Endometrial microvascular endothelial cells (primary cell): Measurements from ENCODE around the gene BTBD6. TPM values are rescaled to one million over a fixed set of nuclear protein-coding genes. Genes with fewer than 3 reads are reported as not detected.

Experiments
- in situ Hi-C: cut with HindIII; loops from 2 replicates; pipeline ENCODE4 v1.10.0; 2017; ENCODE audit warnings: low sequenced_read_pairs, low pct_unique_long_range_greater_than_20kb; ENCODE audit errors: inconsistent ontology term
- total RNA-seq: library from RNA; depleted of rRNA; stranded (reverse); fragments of >200 nt; gene quantifications from one replicate; pipeline ENCODE4 v1.2.3, GENCODE V29; 2015; ENCODE audit errors: inconsistent ontology term

Gene BTBD6
- total RNA-seq: 101 TPM

GRCh38 chr14:105248368-105249181 lies at the start of gene BTBD6:
TSS of gene BTBD6 (plus strand) at chr14:105248533. CDS start at chr14:105248712, 179 bp downstream.
- in situ Hi-C loops: no loop called here

- in situ Hi-C loops: no loop called here
These were observed 49.7 kb upstream of the BTBD6 start for GRCh38 chr14:105198588-105198987.

- in situ Hi-C loops: no loop called here
These were observed 49.2 kb upstream of the BTBD6 start for GRCh38 chr14:105199093-105199492.

- in situ Hi-C loops: no loop called here
These were observed 48.3 kb upstream of the BTBD6 start for GRCh38 chr14:105200074-105200473.

- in situ Hi-C loops: no loop called here
These were observed 47.7 kb upstream of the BTBD6 start for GRCh38 chr14:105200641-105201040.

GRCh38 chr14:105201156-105201924 lies 47.0 kb upstream of the BTBD6 start:
- in situ Hi-C loops: no loop called here

- in situ Hi-C loops: no loop called here
These were observed 46.3 kb upstream of the BTBD6 start for GRCh38 chr14:105201925-105202513.

GRCh38 chr14:105203057-105203531 lies 45.2 kb upstream of the BTBD6 start:
- in situ Hi-C loops: no loop called here

GRCh38 chr14:105203701-105204100 lies 44.6 kb upstream of the BTBD6 start:
- in situ Hi-C loops: no loop called here

GRCh38 chr14:105204206-105204930 lies 44.0 kb upstream of the BTBD6 start:
- in situ Hi-C loops: no loop called here

GRCh38 chr14:105204931-105205672 lies 43.2 kb upstream of the BTBD6 start:
- in situ Hi-C loops: no loop called here

- in situ Hi-C loops: no loop called here
These were observed 42.6 kb upstream of the BTBD6 start for GRCh38 chr14:105205673-105206208.

- in situ Hi-C loops: no loop called here
These were observed 41.5 kb upstream of the BTBD6 start for GRCh38 chr14:105206873-105207272.

- in situ Hi-C loops: no loop called here
These were observed 40.9 kb upstream of the BTBD6 start for GRCh38 chr14:105207460-105207901.

- in situ Hi-C loops: no loop called here
These were observed 40.2 kb upstream of the BTBD6 start for GRCh38 chr14:105207996-105208737.

- in situ Hi-C loops: no loop called here
These were observed 39.6 kb upstream of the BTBD6 start for GRCh38 chr14:105208738-105209075.

- in situ Hi-C loops: no loop called here
These were observed 39.2 kb upstream of the BTBD6 start for GRCh38 chr14:105209091-105209490.
